VCaP (cell line): ENCODE measurements around the gene EFCAB8.
"Not testable (repeated sequence)": the region's sequence is repeated elsewhere in the genome, so short reads cannot be mapped to it uniquely, and the experiment has no call there.

Experiments used
- H3K27ac ChIP-seq: fragments of 450-650 bp; 2 replicates; pipeline ENCODE4 v1.5.1; 2017
- TF ChIP-seq, protein P1 (sequence below): fragments of 450-650 bp; conservative IDR thresholded peaks from 2 replicates; pipeline ENCODE4 v1.5.1; 2017; ENCODE audit warnings: mild to moderate bottlenecking, moderate library complexity

EFCAB8 gene

DNA sequence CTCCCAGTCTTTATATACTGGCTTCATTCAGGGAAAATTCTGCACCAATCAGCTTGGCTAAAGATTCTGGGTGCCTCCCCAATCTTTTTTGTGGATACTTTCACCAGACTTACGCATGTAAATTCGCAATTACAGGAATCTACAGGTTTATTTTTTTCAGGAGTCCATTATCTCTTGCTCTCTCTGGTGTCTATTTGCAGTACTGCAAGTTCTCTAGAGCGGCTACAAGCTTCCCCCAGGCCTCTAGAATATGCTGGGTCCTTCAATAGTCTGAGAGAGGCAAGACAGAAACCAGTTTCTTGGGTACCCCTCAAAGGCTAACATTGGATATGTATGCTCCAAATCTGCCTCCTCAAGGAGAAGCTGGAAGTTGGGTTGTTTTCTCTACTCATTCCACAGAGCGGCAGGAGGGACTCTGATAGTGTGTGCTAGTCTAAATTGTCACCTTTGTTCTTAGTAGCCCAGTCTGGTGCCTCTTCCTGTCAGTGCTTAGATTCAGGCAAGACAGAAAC lies 87.0 kb downstream of the EFCAB8 start:
- TF ChIP-seq, protein P1, sequence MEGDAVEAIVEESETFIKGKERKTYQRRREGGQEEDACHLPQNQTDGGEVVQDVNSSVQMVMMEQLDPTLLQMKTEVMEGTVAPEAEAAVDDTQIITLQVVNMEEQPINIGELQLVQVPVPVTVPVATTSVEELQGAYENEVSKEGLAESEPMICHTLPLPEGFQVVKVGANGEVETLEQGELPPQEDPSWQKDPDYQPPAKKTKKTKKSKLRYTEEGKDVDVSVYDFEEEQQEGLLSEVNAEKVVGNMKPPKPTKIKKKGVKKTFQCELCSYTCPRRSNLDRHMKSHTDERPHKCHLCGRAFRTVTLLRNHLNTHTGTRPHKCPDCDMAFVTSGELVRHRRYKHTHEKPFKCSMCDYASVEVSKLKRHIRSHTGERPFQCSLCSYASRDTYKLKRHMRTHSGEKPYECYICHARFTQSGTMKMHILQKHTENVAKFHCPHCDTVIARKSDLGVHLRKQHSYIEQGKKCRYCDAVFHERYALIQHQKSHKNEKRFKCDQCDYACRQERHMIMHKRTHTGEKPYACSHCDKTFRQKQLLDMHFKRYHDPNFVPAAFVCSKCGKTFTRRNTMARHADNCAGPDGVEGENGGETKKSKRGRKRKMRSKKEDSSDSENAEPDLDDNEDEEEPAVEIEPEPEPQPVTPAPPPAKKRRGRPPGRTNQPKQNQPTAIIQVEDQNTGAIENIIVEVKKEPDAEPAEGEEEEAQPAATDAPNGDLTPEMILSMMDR, result peak; percentile 66
- H3K27ac ChIP-seq, result no peak overlapping the region

DNA sequence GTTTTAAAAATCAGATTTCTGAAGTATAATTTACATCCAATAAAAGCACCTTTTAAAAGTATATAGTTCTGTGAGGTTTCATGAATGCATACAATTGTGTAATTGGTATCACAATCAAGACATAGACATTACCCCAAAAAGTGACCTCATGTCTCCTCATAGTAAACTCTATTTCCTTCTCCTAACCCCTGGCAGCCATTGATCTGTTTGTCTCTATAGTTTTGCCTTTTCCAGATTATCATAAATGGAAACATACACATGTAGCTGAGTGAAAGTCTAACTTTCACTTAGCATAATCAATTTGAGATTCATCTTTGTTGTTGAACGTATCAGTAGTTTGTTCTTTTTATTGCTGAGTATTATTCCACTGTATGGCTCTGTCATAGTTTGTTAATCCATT lies 87.9 kb downstream of the EFCAB8 start:
- TF ChIP-seq, protein P1, result no peak
- H3K27ac ChIP-seq, result no peak overlapping the region

DNA sequence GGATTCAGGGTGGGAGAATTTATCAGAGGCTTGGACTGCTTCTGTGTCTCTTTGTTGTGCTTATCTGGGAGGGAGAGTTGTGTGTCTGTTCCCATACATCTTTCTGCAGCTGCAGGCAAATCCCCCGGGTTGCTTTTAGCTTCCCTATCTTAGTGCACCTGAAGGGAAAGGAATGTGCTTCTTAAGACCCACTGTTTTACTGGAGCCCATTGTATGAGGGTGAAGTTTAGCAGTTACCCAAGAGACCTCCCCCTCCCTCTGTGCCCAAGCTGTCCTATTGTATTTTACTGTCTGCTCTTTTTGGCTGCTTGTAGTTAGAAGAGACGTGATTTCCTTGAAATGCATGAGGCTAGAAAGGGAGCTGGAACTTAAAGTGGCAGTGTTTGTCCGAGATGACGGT lies 91.8 kb downstream of the EFCAB8 start:
- H3K27ac ChIP-seq, result not testable (repeated sequence)

DNA sequence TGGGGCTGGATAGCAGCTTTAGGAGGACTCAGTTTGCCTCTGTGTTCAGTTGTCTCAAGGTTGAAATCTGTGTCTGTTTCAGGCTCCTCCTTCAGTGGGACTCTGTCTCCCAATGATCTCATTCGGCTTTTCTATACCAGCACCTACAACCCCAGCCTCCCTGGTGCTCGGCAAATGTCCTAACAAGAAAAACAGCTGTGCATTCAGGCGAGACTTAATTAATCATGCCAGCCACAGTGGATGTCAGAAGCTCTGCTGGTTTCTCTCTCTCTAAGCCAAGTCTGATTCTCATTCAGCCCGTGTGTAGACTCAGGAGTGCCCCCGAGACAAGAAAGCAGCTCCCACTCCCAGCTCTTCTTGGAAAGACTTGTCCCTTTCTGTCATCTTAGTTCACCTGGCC lies 98.7 kb downstream of the EFCAB8 start:
- no peak overlapping the region for H3K27ac ChIP-seq
- TF ChIP-seq, protein P1, result no peak

DNA sequence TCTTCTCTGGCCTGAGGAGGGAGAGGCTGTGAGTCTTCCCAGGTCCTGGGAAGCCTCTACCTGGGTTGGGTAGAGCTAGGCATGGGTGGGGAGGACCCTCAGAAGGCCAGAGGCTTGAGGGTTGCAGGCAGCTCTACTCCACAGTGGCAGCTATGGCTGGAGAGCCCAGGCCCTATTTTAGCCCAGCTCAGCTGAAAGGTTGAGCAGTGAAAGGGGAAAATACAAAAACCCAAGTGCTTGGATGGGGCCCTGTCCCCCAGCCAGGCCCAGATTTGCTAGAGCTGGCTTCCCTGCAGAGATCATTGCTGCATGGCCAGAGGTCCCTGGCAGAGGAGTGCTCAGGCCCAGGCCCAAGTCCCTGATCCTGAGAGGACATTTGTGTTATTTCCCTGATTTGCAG lies 99.9 kb downstream of the EFCAB8 start:
- TF ChIP-seq, protein P1, result no peak
- no peak overlapping the region for H3K27ac ChIP-seq

DNA sequence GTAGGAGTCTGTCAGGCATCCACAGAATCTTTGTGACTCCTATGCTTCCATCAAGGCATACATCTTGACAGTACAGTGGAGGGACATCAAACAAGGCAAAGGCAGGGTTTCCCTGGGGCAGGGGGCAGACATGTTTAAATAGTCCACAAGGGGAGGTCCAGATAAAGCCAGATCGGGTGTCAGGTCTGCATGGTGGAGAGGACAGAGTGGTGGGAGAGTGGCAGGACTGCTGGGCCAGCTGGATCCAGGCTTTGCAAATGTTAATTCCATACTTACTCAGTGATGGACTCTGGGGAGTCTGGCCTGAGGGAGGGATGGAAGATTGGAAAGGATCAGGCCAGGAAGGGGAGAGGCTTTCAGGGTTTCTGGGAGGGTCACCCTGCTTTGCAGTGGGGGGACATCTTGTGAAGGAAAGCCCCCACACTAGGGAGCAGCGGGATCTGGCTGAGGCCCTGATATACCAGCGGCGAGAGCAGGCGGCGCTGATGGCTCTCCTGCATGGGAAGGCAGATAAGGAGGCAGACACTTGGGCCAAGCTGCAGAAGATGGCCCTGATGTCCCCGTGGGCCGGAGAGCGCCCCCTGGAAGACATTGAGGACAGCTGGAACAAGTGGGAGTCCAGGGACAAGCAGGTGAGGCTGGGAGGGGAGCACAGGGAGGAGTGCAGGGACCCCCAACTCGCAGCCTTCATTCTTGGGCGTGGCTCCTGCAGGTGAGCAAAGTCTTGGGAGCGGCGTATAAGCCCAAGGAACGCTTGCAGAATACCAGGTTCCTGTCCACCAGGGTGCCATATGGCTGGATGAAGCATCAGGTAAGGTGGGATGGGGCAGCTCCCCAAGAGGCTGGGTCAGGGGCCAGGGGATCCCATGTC lies 100.9 kb downstream of the EFCAB8 start:
- H3K27ac ChIP-seq, result no peak overlapping the region

DNA sequence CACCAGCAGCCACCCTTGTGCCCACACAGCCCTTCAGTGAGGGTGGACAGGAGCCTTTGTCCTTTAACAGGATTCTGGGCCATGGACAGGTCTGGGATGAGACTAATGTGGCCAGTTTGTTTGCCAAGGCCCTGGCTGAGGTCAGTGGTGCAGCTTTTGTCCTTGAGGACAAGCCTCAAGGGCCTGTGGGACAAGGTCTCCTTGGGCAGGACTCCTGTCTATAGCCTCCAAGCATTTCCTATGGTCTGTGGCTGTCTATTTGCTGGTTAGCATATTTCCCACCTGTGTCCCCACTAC lies 101.4 kb downstream of the EFCAB8 start:
- TF ChIP-seq, protein P1, result no peak
- no peak overlapping the region for H3K27ac ChIP-seq

More for the DNA sequence above, 100.9 kb downstream of the EFCAB8 start:
- TF ChIP-seq, protein P1, result no peak
